GM11168 (cell line): Measurements from ENCODE around the gene IGSF6.
"Not testable (repeated sequence)": the region's sequence is repeated elsewhere in the genome, so short reads cannot be mapped to it uniquely, and the experiment has no call there.

ENCODE experiments used
- in situ Hi-C: fragments of 300-500 bp; cut with MboI; formaldehyde crosslinking; loops from one replicate; pipeline ENCODE4 v1.12.0; 2022; ENCODE audit warnings: low sequenced_read_pairs; ENCODE audit not compliant: unreplicated experiment

The IGSF6 gene

GRCh38 chr16:21654881-21655280 is 2.5 kb upstream of the IGSF6 start:
- in situ Hi-C loops = no loop called here

GRCh38 chr16:21654466-21654865 is 2.1 kb upstream of the IGSF6 start:
- in situ Hi-C loops = no loop called here

GRCh38 chr16:21653571-21653970 is 1.2 kb upstream of the IGSF6 start:
- in situ Hi-C loops = no loop called here

- in situ Hi-C loops = no loop called here
These were observed 893 bp downstream of the IGSF6 start for GRCh38 chr16:21651515-21651914.

- in situ Hi-C loops = no loop called here
These were observed 1.9 kb downstream of the IGSF6 start for GRCh38 chr16:21650521-21650920.

- in situ Hi-C loops = loop anchor here (5.0 kb wide), 1 partner anchor 68 kb away; no protein-coding TSS in a partner anchor
These were observed 2.5 kb downstream of the IGSF6 start for GRCh38 chr16:21649826-21650406.

- in situ Hi-C loops = loop anchor here (5.0 kb wide), 1 partner anchor 65 kb away; no protein-coding TSS in a partner anchor
These were observed 4.7 kb downstream of the IGSF6 start for GRCh38 chr16:21647562-21648164.

GRCh38 chr16:21646721-21647561 is 5.5 kb downstream of the IGSF6 start:
- in situ Hi-C loops = loop anchor here (5.0 kb wide), 1 partner anchor 65 kb away; no protein-coding TSS in a partner anchor

- in situ Hi-C loops = loop anchor here (5.0 kb wide), 1 partner anchor 64 kb away; no protein-coding TSS in a partner anchor
These were observed 6.3 kb downstream of the IGSF6 start for GRCh38 chr16:21646091-21646490.

GRCh38 chr16:21645261-21645721 is 7.1 kb downstream of the IGSF6 start:
- in situ Hi-C loops = loop anchor here (5.0 kb wide), 1 partner anchor 63 kb away; no protein-coding TSS in a partner anchor

- in situ Hi-C loops = loop anchor here (5.0 kb wide), 1 partner anchor 62 kb away; no protein-coding TSS in a partner anchor
These were observed 7.7 kb downstream of the IGSF6 start for GRCh38 chr16:21644674-21645073.

GRCh38 chr16:21643785-21644184 is 8.6 kb downstream of the IGSF6 start:
- in situ Hi-C loops = no loop called here

GRCh38 chr16:21642861-21643260 is 9.5 kb downstream of the IGSF6 start:
- in situ Hi-C loops = no loop called here

GRCh38 chr16:21641916-21642315 is 10.5 kb downstream of the IGSF6 start:
- in situ Hi-C loops = no loop called here

- in situ Hi-C loops = no loop called here
These were observed 12.9 kb downstream of the IGSF6 start for GRCh38 chr16:21639493-21639892.

GRCh38 chr16:21638573-21638975 is 13.8 kb downstream of the IGSF6 start:
- in situ Hi-C loops = no loop called here

- in situ Hi-C loops = no loop called here
These were observed 15.1 kb downstream of the IGSF6 start for GRCh38 chr16:21637032-21637968.

GRCh38 chr16:21635694-21636093 is 16.7 kb downstream of the IGSF6 start:
- in situ Hi-C loops = not testable (repeated sequence)

- in situ Hi-C loops = no loop called here
These were observed 18.2 kb downstream of the IGSF6 start for GRCh38 chr16:21634216-21634615.
